HG02981 (cell line): ENCODE data around the gene FIZ1.

Source experiments
- ATAC-seq: cut with Tn5 transposase; IDR thresholded peaks from one replicate; pipeline ENCODE4 v1.9.1; 2021; ENCODE audit warnings: mild to moderate bottlenecking, moderate library complexity; ENCODE audit not compliant: unreplicated experiment

FIZ1 gene, protein sequence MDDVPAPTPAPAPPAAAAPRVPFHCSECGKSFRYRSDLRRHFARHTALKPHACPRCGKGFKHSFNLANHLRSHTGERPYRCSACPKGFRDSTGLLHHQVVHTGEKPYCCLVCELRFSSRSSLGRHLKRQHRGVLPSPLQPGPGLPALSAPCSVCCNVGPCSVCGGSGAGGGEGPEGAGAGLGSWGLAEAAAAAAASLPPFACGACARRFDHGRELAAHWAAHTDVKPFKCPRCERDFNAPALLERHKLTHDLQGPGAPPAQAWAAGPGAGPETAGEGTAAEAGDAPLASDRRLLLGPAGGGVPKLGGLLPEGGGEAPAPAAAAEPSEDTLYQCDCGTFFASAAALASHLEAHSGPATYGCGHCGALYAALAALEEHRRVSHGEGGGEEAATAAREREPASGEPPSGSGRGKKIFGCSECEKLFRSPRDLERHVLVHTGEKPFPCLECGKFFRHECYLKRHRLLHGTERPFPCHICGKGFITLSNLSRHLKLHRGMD

DNA sequence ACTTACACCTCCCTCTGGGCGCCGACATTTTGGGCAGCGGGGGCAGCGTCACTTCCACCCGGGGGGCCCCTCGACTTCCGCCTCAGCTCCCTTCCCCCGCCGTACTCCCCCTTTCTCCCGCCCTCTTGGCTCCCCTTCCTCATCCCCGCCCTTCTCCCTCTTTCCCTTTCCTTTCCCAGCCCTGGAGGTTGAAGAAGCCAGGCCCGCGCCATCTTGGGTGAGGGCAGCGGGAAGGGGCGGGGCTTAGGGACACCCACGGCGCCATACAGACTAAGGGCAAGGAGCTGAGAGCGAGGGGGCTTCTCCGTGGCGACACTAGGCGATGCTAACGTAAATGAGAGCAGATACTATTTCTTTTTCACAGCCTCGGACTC is at the start of gene FIZ1:
Gene FIZ1 (minus strand): TSS at position 50 of the 374 bp plus-strand sequence. CDS start 1,652 bp downstream, outside the sequence.
- ATAC-seq: peak; percentile 51

DNA sequence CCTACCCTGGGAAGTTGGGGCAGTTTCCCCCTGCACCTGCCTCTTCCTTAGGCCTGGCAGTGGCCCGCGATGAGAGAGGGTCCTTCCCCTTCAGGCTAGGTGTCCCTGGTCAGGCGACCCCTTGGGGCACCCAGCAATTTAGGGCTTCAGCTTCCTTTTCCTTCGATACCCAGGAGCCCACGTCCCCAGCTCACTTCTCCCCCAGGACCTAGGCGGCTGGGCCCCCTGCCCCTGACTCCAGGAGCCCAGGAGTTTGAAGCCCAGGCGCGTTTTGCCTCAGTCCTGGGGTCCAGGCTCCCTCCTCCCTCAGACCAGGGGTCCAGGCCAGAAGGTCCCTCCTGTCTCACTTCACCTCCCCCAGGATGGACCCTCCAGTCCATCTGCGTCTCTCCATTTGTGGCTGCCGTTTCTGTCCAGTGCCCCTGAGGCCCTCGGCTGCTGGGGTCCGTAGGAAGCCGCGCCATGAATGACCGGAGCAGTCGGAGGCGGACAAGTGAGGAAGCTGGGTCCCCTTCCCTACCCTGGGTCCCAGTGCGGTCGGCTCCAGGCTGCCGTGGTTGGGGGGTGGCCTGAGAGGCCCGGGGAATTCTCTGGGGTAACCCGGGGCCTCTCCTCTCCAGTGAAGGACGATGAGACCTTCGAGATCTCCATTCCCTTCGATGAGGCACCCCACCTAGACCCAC is 49.4 kb upstream of the FIZ1 start:
- ATAC-seq: no peak

- no peak for ATAC-seq
These were observed 48.6 kb upstream of the FIZ1 start, which contains the start of gene CCDC106 for GRCh38 chr19:55647732-55648584. Gene CCDC106 (plus strand): TSS chr19:55648212. CDS start chr19:55649047, 835 bp downstream.

GRCh38 chr19:55646889-55647731 is 47.8 kb upstream of the FIZ1 start:
- ATAC-seq: no peak

DNA sequence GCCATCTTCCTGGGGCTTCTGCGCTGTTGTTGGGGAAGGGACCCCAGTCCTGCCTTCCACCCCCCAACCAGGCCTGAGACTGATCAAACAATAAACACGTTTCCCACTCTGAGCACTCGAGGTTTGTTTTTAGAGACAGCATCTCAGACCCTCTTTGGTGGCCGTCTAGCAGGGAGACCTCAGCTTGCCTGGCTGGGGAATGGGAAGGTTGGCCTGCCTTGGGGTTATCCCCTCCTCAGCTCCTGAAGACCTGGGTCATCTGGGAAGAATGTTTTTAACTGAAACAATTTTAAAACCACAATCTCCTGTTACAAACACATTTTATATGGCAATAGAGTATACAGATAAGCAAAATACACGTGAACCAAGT is 46.2 kb upstream of the FIZ1 start:
- no peak for ATAC-seq

DNA sequence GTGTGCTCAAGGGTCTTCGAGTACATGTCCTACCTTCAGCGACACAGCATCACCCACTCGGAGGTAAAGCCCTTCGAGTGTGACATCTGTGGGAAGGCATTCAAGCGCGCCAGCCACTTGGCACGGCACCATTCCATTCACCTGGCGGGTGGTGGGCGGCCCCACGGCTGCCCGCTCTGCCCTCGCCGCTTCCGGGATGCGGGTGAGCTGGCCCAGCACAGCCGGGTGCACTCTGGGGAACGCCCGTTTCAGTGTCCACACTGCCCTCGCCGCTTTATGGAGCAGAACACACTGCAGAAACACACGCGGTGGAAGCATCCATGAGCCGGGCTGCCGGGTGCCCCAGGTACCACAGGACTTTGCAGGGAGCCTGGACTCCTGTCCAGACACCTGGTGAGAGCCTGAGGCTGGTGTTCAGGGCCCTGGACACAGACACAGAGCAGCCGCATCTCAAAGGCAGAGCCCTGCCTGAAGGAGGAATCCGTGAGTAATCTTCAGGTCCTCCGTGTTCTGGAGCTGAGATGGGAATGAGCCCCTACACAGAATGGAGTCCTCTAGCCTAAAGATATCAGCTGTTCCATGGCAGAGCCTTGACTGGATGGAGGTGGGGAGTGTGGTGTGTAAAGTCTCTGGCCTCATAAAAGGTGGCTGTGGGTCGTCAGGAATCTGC is 45.7 kb upstream of the FIZ1 start:
- ATAC-seq: no peak

DNA sequence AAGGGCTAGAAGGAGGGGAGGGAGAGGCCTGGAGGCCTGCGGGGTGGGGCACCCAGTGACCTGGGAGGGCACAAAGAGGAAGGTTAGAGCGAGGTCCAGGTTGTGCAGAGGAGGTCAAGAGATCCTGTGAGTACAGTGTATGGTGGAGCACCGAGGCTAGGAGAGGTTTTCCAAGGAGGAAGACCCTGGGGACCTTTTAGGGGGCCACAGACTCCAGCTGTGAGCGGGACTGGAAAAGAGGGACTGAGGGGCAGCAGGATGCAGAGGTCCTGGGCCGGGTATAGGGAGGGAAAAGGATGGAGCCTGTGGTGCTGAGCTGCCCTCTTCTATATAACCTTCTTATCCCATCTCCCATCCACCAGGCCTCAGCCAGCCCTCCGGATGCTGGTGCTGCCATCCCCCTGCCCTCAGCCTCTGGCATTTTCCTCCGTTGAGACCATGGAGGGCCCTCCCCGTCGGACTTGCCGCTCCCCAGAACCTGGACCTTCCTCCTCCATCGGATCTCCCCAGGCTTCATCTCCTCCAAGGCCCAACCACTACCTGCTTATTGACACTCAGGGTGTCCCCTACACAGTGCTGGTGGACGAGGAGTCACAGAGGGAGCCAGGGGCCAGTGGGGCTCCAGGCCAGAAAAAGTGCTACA is 45.0 kb upstream of the FIZ1 start:
- ATAC-seq: no peak

DNA sequence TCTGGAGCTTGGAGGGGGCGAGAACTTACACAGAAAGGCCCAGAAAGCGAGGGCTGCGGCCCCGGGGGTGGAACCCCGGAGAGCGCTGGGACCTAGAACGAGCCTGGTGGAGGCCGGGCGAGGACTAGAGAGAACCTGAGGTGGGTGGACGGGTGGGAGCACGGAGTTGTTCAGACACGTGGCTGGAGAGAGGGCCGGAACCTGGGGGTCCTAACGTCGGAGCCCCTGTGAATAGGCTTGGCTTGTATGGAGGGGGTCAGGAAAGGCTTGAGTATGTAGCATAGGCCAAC is 44.5 kb upstream of the FIZ1 start:
- ATAC-seq: no peak

DNA sequence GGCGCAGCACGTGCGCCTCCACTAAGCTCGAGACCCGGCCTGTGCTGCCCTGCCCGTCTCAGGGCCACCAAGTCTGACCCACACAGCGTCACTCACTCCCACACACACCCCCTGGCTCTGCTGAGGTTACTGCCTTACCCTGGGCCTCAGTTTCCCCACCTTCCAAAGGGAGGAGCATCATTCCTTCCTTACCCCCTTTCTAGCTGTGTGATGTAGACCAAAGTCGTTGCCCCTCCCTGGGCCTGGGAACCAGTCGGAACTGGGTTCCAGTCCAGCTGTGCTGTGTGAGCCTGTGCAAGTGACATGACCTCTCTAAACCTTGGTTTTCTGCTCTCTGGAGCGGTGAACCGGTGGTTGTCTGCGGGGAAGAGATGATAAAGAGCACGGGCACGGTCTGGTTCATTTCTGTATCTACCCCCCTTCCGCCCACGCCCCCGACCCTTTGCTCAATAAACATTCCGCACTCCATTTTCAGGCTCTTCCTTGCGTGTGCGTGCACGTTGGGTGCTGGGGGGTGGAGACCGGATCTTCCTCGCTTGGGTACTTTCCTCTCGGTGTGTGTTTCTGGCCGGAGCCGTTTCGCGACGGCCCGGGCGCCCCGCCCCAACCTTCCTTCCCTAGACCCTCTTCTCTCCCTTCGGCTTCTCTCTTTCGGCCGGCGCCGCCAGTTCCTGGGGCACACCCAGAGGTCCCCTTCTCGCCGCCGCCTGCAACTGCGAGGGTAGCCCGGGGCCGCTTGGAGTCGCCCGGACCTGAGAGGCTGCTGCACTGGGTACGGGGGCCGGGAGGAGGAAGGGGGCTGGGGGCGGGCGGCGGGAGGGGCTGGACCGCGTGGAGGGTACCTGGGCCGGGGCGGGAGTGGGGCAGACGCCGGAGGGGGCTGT is 43.9 kb upstream of the FIZ1 start, which contains the start of gene ZNF581:
Gene ZNF581 (plus strand): TSS at position 647 of the 884 bp plus-strand sequence. CDS start 923 bp downstream, outside the sequence.
- peak; percentile 33 for ATAC-seq

DNA sequence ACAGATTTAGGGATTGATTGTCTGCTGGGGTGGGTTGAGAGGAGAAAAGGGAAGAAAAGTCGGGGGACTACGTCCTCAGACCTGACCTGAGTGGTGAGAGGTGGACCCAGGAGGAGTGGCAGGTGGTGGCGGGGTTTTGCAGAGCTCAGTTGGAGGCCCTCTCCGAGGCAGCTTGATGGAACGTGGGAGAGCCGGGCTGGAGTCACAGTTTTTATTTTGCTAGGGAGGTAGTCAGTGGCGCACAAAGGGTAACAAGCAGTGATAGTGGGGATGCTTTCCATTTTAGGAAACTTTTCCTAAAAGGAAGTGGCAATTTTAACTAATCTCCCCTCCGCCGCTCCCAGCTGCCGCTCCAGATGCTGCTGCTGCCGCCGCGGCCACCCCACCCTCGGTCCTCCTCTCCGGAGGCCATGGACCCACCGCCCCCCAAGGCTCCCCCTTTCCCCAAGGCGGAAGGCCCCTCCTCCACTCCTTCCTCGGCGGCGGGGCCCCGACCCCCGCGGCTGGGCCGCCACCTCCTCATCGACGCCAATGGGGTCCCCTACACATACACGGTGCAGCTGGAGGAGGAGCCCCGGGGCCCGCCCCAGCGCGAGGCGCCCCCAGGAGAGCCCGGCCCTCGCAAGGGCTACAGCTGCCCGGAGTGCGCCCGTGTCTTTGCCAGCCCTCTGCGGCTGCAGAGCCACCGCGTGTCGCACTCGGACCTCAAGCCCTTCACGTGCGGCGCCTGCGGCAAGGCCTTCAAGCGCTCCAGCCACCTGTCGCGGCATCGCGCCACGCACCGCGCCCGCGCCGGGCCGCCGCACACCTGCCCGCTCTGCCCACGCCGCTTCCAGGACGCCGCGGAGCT is 43.1 kb upstream of the FIZ1 start:
- ATAC-seq: no peak

GRCh38 chr19:55641426-55642152 is 42.3 kb upstream of the FIZ1 start:
- ATAC-seq: no peak

GRCh38 chr19:55640577-55641425 is 41.5 kb upstream of the FIZ1 start, which contains the start of gene ZNF580:
Gene ZNF580 (plus strand): TSS chr19:55641002. CDS start chr19:55642509, 1,507 bp downstream.
- no peak for ATAC-seq

- ATAC-seq: no peak
These were observed 40.8 kb upstream of the FIZ1 start for GRCh38 chr19:55640043-55640576.

DNA sequence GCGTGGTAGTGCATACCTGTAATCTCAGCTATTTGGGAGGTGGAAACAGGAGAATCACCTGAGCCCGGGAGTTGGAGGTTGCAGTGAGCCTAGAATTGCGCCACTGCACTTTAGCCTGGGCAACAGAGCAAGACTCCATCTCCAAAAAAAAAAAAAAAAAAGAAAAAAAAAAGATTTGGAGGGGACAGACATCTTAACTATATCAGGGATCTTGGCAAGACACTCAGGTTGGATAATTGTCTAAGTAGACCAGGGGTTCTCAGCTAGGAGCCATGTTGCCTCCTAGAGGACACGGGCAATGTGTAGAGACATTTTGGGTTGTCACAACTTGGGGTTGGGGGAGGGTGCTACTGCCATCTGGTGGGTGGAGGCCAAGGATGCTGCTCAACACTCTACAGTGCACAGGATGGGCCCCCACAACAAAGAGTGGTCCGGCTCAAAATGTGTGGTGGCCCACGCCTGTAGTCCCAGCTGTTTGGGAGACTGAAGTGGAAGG is 39.6 kb upstream of the FIZ1 start:
- ATAC-seq: no peak

DNA sequence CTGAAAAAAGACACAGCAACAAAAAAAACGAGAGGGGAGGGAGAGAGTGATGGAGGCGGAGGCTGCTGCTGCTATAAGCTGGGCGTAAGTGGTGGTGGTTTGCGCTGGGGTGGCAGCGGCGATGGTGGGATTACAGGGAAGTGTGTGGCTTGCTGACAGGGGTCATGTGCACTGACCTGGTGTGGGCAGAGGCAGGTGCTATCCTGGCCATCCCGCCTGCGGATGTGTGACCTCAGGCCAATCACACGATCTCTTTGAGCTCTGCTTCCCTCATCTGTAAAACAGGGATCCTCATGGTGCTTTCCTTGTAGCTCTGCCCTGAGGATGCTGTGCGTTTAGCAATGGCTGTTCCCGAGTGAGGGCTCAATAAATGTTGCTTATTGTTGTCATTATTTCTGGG is 38.2 kb upstream of the FIZ1 start:
- ATAC-seq: no peak
